Inflammatory macrophage (primary cell): Measurements from ENCODE around the gene DYNC1H1.
A peak's percentile ranks its signal among the peaks of the same experiment; 100 is the strongest.

Experiments used
- DNase-seq, 2 donors: peaks; one replicate each; pipeline ENCODE4 v3.0.0-alpha.2; 2020 to 2022
- total RNA-seq, 18 experiments: gene quantifications; one replicate each; lab custom pipeline; 2026; ENCODE audit warnings: mixed read lengths in 6 of 18, inconsistent platforms in 2 of 18; lab: John Stamatoyannopoulos, UW

DYNC1H1 gene
- 363 to 1,227 (median 607) reads per million in 18 experiments for total RNA-seq

GRCh38 chr14:101964297-101965180, at the start of gene DYNC1H1:
Gene DYNC1H1 (plus strand): TSS chr14:101964573. CDS start chr14:101964692, 119 bp downstream.
- peak; percentile 85 to 94 for DNase-seq

DNA sequence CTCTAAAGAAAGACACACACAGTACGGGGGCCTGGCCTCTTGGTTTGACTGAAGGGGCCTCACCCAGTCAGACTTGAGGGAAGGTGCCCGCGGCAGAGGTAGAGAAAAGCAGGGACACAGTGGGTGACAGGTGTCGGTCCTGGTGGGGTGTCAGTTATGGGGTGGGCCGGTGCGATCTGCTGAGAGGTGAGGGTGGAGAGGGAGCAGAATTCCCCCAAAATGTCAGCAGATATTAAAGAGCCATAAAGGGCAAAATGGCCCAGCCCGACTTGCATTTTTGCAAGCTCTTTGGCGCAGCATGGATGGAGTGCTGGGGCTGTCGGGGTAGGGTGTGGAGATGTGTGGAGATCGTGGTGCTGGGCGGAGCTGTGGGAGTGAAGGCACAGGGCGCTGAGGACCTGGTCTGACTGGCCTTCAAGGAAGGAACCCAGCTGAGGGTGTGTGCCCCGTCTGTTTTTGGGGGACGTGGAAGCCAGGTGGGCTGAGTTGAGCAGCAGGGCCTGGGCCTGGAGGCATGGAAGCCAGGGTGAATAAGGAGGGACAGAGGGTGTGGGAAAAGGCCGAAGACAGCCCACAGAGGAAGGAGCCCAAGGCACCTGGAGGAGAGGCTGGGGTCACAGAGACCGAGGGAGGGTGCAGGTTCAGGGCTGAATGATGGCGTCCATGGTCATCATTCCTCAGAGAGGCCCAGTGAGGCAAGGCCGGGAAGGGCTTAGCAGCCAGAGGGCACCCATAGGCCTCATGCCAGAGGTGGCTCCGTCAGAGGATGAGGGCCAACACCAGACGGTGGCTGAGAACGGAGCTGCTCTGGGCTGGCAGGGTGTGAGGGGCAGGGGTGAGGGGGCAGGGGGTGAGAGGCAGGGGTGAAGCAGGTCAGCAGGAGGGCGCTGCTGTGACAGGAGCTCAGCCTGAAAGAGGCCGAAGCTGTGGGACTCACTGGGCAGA, 48.2 kb upstream of the DYNC1H1 start:
- DNase-seq, result no peak

DNA sequence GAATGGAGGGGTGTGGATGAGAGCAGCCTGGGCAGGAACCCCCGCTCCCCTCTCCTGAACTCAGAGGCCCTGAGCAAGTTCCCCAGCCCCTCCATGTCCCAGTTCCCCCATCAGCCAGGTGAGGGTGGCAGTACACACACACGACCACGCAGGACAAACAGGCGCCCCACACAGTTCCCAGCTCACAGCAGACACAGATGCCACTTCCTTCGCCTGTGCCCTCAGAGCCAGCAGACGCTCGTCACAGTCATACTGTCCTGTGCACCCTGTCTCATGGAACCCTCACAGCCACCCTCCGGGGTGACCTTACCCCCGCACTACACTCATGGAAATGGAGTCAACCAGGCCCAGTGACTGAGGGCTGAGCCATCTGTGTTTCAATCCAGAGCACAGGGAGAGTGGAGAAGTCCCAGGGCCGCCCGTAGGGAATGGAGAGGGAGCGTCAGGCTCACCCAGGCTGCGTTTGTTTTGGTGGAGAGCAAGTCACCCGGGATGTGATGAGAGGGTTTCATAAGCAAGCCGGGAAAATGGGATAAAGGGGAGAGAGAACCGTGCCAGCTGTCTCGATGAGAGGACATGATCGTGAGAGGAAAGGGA, 47.5 kb upstream of the DYNC1H1 start:
- no peak for DNase-seq

DNA sequence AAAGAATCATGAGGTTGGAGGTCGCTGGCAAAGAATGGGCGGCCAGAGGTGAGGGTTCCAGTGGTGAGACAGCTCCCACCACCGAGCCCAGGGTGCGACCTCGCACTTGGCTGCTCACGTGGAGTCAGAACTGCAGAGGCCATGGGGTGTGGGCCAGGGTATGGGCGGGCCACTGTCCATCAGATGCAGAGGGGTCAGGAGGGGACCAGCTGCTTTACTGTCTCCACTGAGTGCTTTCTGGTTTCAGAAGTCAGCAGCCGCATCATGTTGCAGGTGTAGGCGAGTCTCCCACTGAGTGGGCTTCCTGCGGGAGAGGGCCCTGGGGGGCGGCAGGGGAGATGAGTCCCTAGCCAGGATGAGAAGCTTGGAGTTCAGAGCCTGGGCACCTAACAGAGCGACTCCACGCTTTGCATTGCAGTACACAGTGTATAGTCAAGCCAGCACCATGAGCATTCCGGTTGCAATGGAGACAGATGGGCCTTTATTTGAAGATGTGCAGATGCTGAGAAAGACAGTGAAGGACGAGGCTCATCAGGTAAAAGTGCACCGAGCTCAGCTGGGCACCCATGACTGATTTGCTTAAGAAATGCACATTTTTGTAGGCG, 46.9 kb upstream of the DYNC1H1 start:
- DNase-seq, result no peak

DNA sequence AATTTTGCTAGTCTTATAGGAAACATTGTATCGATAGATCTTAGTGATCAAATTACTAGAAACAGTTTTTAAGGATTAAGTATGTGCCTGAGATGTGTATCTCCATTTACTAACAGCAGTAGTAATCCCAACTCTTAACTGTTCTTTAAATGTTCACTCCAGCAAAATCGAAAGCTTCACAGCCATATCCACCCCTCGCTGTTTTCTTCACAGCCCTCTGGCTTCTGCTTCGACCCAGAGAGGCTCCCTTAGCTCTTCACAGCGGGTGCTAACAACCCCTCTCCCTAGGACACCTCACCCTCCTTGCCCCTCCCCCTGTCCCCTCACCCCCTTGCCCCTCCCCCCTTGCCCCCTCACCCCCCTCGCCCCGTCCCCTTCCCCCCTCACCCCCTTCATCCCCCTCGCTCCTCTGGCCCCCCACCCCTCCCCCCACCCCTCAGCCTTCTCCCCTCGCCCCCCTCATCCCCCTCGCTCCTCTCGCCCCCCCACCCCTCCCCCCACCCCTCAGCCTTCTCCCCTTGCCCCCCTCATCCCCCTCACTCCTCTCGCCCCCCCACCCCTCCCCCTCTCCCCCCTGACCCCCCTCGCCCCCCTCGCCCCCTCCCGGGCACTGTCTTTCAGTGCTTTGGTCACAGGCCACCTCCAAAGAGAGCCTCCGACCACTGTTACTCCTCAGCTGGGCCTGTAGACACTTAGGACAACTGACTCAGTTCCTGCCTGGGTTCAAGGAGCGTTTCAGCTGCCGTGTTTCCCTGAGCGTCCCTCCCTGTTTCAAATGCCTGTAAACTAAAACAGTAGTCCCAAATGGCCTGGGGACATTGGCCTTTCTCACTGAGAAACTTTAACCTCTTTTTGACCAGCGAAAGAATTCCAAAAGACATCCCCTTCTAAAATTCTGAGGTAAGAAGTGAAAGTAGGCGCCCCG, 46.0 kb upstream of the DYNC1H1 start:
- no peak for DNase-seq

GRCh38 chr14:101920271-101920670, 44.1 kb upstream of the DYNC1H1 start:
- peak; percentile 34 to 53 for DNase-seq

DNA sequence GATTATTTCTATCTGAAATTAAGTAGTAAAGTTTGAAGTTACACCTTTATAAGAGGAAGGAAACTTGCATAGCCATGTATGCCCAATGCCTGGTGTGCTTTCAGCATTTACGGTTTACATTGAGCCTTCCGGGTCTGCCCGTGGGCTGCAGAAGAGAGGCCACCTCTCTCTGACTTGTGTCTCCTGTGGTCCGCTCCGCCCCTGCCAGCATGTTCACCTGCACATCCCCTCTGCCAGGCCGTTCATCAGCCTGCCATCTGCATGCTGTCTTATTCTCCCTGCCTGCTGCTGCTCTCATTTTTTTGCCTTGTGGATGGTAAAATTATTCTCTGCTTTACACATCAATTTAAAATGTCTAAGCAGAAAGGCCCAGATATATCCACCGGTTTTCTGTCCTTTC, 41.5 kb upstream of the DYNC1H1 start:
- no peak for DNase-seq

- no peak for DNase-seq
Observed at GRCh38 chr14:101925152-101925551, 39.2 kb upstream of the DYNC1H1 start.

DNA sequence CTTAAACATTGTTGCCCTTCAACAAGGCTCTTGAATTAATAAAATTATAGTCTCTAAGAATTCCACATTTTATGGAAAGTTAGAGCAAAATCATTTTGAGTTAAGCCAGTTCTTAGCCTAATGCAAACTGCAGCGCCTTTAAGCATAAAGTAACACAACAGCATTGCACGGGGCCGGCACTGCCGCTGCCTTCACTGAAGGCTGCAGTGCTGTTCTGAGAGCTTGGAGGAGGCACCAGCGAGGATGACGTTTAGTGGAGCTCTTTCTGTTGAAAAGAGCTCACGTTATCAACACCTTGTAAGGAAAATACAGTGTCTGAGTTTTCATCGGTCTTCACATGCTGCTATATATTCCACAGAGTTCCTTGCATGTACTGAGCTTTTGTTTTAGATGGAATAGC, 38.3 kb upstream of the DYNC1H1 start:
- no peak for DNase-seq

DNA sequence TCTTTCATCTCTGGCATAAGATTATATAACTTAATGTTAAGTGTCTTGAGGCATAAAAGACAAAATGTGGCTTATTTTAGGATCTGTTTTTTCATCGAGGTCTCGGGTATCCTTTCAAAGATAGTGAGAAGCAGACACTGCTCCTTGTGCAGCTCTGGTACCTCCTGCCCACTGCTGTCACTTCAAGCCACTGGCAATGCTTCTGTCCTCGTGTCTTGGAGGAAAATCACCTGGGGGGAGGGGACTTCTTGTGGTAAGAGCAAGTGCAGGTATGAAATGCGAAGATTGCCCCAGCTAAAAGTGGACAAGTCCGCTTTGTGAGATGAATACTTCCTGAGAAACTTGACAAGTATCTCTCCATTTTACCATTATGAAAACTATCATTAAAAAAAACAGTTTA, 37.8 kb upstream of the DYNC1H1 start:
- DNase-seq, result no peak

GRCh38 chr14:101927859-101928258, 36.5 kb upstream of the DYNC1H1 start:
- DNase-seq, result peak; percentile 96 to 99

DNA sequence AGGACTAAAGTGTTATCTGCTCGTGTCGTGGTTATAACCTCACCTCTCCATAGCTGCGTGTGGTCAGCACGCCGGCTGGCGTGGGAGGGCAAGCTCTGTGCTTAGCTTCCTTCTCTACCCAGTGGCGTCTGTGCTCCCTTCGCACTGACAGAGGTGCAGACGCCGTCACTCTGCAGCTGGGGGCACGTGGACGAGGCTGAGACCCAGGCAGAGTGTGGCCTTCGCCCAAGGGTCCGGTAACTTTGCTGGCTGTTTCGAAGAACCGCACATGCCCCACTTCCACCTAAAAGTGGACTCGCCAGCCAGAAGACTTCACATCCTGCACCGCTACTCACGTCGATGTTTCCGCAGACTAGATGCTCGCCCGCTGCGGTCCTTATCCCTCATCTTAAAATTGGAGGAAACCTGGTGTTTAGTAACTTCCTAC, 35.9 kb upstream of the DYNC1H1 start:
- DNase-seq, result peak; percentile 32 to 66

DNA sequence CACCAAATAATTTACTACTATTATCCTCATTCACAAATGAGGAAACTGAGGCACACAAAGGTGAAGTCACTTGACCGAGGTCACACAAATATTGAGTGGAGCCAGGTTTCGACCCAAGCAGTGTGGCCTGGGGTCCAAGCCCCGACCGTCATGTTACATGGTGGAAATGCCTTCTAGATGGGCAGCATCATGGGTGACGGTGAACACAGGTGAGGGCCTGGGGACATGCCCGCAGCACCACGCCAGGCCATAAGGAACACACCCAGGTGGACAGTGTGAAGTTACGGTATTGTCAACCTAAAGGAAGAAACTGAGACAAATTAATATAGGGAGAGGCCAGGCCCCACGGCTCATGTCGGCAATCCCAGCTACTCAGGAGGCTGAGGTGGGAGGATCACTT, 35.3 kb upstream of the DYNC1H1 start:
- no peak for DNase-seq

DNA sequence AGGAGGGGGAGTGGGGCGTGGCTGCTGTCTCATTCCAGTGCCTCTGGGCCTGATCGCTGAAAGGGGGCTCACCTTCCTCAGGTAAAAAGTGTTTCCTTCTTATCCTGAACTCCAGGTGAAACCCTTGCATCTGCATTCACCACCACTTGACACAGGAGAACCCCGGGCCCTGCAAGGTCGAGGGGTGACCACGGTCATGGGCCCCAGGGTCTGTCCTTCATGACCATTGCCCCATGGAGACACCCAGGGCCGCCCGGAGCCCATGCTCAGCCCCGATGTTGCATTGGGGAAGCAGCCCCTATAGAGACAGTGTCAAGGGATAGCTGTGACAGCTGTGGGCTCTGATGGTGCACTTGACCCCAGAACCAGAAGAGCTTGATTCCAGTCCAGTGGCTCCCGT, 34.4 kb upstream of the DYNC1H1 start:
- no peak for DNase-seq

DNA sequence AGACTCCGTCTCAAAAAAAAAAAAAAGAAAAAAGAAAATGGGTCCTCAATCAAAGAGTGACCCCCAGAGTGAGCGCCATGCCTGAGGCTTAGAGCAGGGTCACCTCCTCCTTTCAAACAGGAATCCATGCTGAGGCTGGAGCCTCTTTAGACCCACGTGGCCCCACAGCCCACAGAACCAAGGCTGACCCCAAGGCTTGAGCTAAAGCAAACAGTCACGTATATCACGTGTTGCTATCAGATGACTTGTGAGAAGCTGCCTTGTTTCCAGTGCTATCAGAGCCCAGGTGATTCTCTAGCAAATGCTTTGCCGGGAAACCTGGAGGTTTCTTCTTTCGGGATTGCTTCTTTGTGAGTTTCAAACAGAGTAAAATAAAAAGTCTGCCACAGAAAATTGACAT, 31.7 kb upstream of the DYNC1H1 start:
- no peak for DNase-seq

GRCh38 chr14:101933209-101933608, 31.2 kb upstream of the DYNC1H1 start:
- no peak for DNase-seq

- peak in 1 of 2 donors; percentile 69 for DNase-seq
Observed at GRCh38 chr14:101934601-101935150, 29.7 kb upstream of the DYNC1H1 start.

- peak in 1 of 2 donors; percentile 29 for DNase-seq
Observed at GRCh38 chr14:101937926-101938767, 26.2 kb upstream of the DYNC1H1 start.

DNA sequence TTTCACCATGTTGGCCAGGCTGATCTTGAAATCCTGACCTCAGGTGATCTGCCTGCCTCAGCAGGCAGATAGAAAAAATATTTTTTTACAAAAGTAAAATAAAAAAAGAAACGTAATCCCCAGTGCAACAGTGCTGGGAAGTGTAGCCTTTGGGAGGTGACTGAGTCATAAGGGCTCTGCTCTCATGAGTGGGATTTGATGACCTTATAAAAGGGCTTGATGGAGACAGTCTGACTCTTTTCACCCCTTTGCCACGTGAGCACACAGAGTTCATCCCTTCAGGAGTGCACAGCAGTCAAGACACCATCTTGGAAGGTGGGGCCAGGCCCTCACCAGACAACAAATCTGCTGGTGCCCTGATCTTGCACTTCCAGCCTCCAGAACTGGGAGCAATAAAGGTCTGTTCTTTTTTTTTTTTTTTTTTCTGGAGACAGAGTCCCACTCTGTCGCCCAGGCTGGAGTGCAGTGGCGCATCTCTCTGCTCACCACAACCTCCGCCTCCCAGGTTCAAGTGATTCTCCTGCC, 24.7 kb upstream of the DYNC1H1 start:
- peak in 1 of 2 donors; percentile 15 for DNase-seq

GRCh38 chr14:101944451-101944850, 19.9 kb upstream of the DYNC1H1 start:
- no peak for DNase-seq
